Adrenal gland (tissue), 12 donors: ENCODE results near the gene ARF3. TPM values are rescaled to one million over a fixed set of nuclear protein-coding genes. Genes with fewer than 3 reads are reported as not detected.

Source experiments
- DNase-seq, 7 donors: peaks; one replicate each; pipeline ENCODE4 v3.0.0-alpha.2; 2019 to 2020
- H3K27ac ChIP-seq, 5 donors: fragments of 200-600 bp; sonication (generic) in 4 of 5; 1 replicate in 3 of 5; 2 replicates in 2 of 5; pipeline versions ENCODE4 v1.5.1 to v1.8.0; 2016 to 2020; ENCODE audit warnings: mild to moderate bottlenecking in 1 of 5
- H3K27me3 ChIP-seq: fragments of 200-600 bp; 2 replicates; pipeline ENCODE4 v1.8.0; 2021
- H3K36me3 ChIP-seq, 2 donors: fragments of 200-600 bp; replicated peaks in 1 of 2; 1 replicate in 1 of 2; 2 replicates in 1 of 2; pipeline versions ENCODE4 v1.5.1 to v1.8.0; 2018 to 2022
- H3K4me1 ChIP-seq, 2 donors: fragments of 200-600 bp; replicated peaks in 1 of 2; 1 replicate in 1 of 2; 2 replicates in 1 of 2; pipeline versions ENCODE4 v1.5.1 to v1.8.0; 2018 to 2021
- H3K4me3 ChIP-seq, 4 donors: fragments of 200-600 bp; sonication (generic) in 3 of 4; one replicate each; pipeline ENCODE4 v1.5.1; 2016 to 2018
- H3K9me3 ChIP-seq, 3 donors: fragments of 200-600 bp; sonication (generic) in 1 of 3; replicated peaks in 1 of 3; 1 replicate in 2 of 3; 2 replicates in 1 of 3; pipeline versions ENCODE4 v1.5.1 to v1.8.0; 2016 to 2021
- CTCF ChIP-seq, 6 experiments: fragments of 450-650 bp in 4 of 6; fragments of 200-600 bp in 2 of 6; sonication (generic) in 1 of 6; IDR thresholded peaks; 1 replicate in 5 of 6; 2 replicates in 1 of 6; pipeline versions ENCODE4 v1.5.1 to v1.8.0; 2016 to 2021; ENCODE audit warnings: antibody characterized with exemption in 6 of 6, mild to moderate bottlenecking in 2 of 6, moderate library complexity in 1 of 6
- POLR2A ChIP-seq, 2 donors: fragments of 450-650 bp; IDR thresholded peaks; one replicate each; pipeline ENCODE4 v1.6.1; 2017; ENCODE audit warnings: antibody characterized with exemption in 2 of 2, mild to moderate bottlenecking in 2 of 2, moderate library complexity in 1 of 2
- WGBS, 4 donors: extraction: QIAGEN DNeasy Blood & Tissue Kit in 2 of 4; methylation state at CpG; one replicate each; pipeline versions ENCODE4 v1.1.5 to v1.1.7; 2013 to 2017; 5-methylcytosine and 5-hydroxymethylcytosine counted together
- intact Hi-C, 2 donors: fragments of 100-400 bp; cut with DNase I; formaldehyde crosslinking; loops; one replicate each; pipeline versions ENCODE4 v1.14.1 to v1.15.0; 2022 to 2023
- polyA plus RNA-seq, 3 donors: library from polyadenylated mRNA; stranded (reverse); fragments of 200-250 nt in 2 of 3; fragments of 350-450 nt in 1 of 3; fragmentation: Illumina TruSeq in 1 of 3; extraction: RNeasy Lipid Tissue Mini Kit (QIAGEN cat#74804) in 1 of 3; gene quantifications; one replicate each; pipeline ENCODE4 v1.2.3, GENCODE V29; 2013 to 2014
- total RNA-seq, 9 donors: library from RNA; depleted of rRNA in 4 of 9; stranded (reverse); fragments of >200 nt in 4 of 9; fragments of 120-200 nt in 1 of 9; fragmentation: NEBNext Ultra II Directional in 1 of 9; extraction: Animal tissue kit (Norgen Biotek cat#: 25700) in 1 of 9; gene quantifications; one replicate each; pipeline versions ENCODE4 v1.1.0 to v1.2.4, GENCODE V29; 2013 to 2023
- donor health status: healthy with polysubstance abuse.
- donor health status: Bipolar disorder and iron deficiency.
- donor health status: DM: yes; HTN: yes; CAD: no.
- donor health status: DM: no; HTN: no; CAD: no.
- donor health status: DM: no; HTN: no; CAD: no.
- donor health status: DM: yes; HTN: yes; CAD: no.

The ARF3 gene
- total and polyA plus RNA-seq, 12 donors, result 55.2 to 237 (median 105) TPM

DNA sequence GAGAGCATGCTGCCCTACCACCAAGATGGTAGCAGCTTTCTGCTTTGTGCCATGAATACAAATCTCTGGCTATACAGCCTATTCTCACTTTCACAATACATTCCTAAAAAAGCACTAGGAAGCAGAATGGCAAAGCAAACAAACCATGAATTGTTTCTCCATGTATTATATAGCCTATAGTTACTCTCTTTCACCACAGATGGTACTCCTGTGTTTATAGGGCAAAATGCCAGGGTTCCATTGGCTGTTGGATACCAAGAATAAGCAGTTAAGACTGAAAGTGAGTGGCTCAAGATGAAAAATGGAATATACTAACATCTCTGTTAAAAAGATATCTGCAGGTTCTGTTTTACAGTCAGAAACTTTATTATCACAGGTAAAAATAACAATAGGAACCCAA is 11.1 kb downstream of the ARF3 start:
- no peaks in the 10 kb centered on the region for H3K36me3 ChIP-seq
- no peak for TF ChIP-seq POLR2A (IDR thresholded peaks at IDR 0.05)
- TF ChIP-seq CTCF (IDR thresholded peaks at IDR 0.05), result no peak
- no peak for DNase-seq
- H3K4me3 ChIP-seq, result no peak overlapping the region
- H3K9me3 ChIP-seq, result no peaks in the 10 kb centered on the region
- no peaks in the 10 kb centered on the region for H3K27me3 ChIP-seq
- intact Hi-C loops, result no loop called here
- peaks cover 0 to 24% of the 10 kb centered on the region in 2 donors for H3K4me1 ChIP-seq
- H3K27ac ChIP-seq, result no peak overlapping the region

GRCh38 chr12:48943221-48943620 is 14.1 kb downstream of the ARF3 start:
- no peaks in the 10 kb centered on the region for H3K9me3 ChIP-seq
- peaks cover 0 to 28% of the 10 kb centered on the region in 2 donors for H3K4me1 ChIP-seq
- intact Hi-C loops, result no loop called here
- no peak for TF ChIP-seq CTCF (IDR thresholded peaks at IDR 0.05)
- no peak for TF ChIP-seq POLR2A (IDR thresholded peaks at IDR 0.05)
- DNase-seq, result no peak
- WGBS, 4 donors, result 87 to 97% (median 96%) methylated on average over 4 of the region's 4 CpGs
- peaks cover 0 to 27% of the 10 kb centered on the region in 2 donors for H3K36me3 ChIP-seq
- H3K4me3 ChIP-seq, result no peak overlapping the region
- no peak overlapping the region for H3K27ac ChIP-seq
- no peaks in the 10 kb centered on the region for H3K27me3 ChIP-seq

DNA sequence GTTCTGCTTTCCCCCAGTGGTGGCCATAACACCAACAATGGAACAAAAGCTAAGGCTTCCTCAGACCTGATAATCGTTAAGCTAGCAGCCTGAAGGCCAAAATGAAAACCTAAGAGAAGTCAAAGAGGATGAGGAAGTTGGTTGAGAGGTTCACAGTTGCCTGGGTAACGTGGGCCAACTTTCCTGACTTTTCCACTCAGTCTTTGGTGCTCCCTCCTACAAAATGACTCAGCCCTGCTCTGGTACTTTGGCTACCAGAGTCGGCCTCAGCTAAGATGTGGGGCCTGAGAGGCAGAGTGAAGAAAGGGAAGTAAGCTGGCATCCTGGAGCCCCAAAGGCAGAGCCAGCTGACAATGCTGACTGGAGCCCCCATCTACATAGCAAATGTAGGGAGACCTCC is 17.1 kb downstream of the ARF3 start:
- Histone ChIP-seq H3K4me1 (peaks cover 0 to 16% of the 10 kb centered on the region in 2 donors), H3K4me3 (no peak overlapping the region), H3K36me3 (peaks cover 0 to 48% of the 10 kb centered on the region in 2 donors), H3K27me3 (no peaks in the 10 kb centered on the region), H3K9me3 (no peaks in the 10 kb centered on the region), H3K27ac (no peak overlapping the region)
- 63 to 72% (median 67%) methylated on average over 3 of the region's 3 CpGs for whole genome bisulfite sequencing, 4 donors
- intact Hi-C loops, result no loop called here
- no peak for DNase-seq
- TF ChIP-seq CTCF (IDR thresholded peaks at IDR 0.05), result no peak

- 78 to 99% (median 86%) methylated on average over 7 of the region's 7 CpGs for WGBS, 4 donors
- Histone ChIP-seq H3K4me3 (no peak overlapping the region), H3K27me3 (no peaks in the 10 kb centered on the region), H3K36me3 (peaks cover 0 to 54% of the 10 kb centered on the region in 2 donors), H3K27ac (no peak overlapping the region), H3K9me3 (no peaks in the 10 kb centered on the region), H3K4me1 (peaks cover 0 to 10% of the 10 kb centered on the region in 2 donors)
- intact Hi-C loops, result loop anchor here in 1 of 2 donors (10.0 kb wide), 1 partner anchor 46 kb away; no protein-coding TSS in a partner anchor
- TF ChIP-seq CTCF (IDR thresholded peaks at IDR 0.05) (no peak), POLR2A (IDR thresholded peaks at IDR 0.05) (no peak)
- no peak for DNase-seq
These were observed 18.5 kb downstream of the ARF3 start for GRCh38 chr12:48938805-48939204.
